ENCODE data around the gene CPB1. TPM values are rescaled to one million over a fixed set of nuclear protein-coding genes. Genes with fewer than 3 reads are reported as not detected.

CPB1 gene
- total and polyA plus RNA-seq, 2 of the 8 experiments (the other 6 are each of a cell fraction or from before 2014, with no cell fraction given) = not detected

GRCh38 chr3:148906667-148907066 lies 79.1 kb downstream of the CPB1 start:
- no peaks in the 10 kb centered on the region for H3K27me3 ChIP-seq (replicated peaks in 1 of 4; ENCODE audit: control insufficient read depth in 3 of 4, extremely low read depth in 1 of 4, insufficient read depth in 3 of 4, low read length in 3 of 4)
- no peak overlapping the region for H4K8ac ChIP-seq (ENCODE audit: extremely low read depth, insufficient read depth, low read length)
- H3K4me2 ChIP-seq (ENCODE audit: insufficient read depth in 1 of 2, low read depth in 2 of 2, low read length in 2 of 2) = no peak overlapping the region
- FAIRE-seq (no peak), DNase-seq (ENCODE audit: low read depth in 1 of 2, low spot score in 2 of 2) (no peak)
- ChIA-PET CTCF (ENCODE audit: partially characterized antibody) (interaction anchor here (0.8 to 1.8 kb wide), 5 partner anchors 18 to 426 kb away, joined by 3 to 6 read pairs (median 3); no protein-coding TSS in a partner anchor), POLR2A (ENCODE audit: partially characterized antibody) (no interaction called here)
- no peak overlapping the region for H3K56ac ChIP-seq (replicated peaks; ENCODE audit: insufficient read length, low read depth, low read length)
- no peak overlapping the region for H4K5ac ChIP-seq (ENCODE audit: insufficient read length, low read depth, low read length)
- no peak overlapping the region for H3K18ac ChIP-seq (ENCODE audit: extremely low read depth, low read length)
- no peaks in the 10 kb centered on the region for H3K79me2 ChIP-seq (ENCODE audit: control insufficient read depth in 1 of 2, insufficient read depth in 2 of 2, low read length in 2 of 2)
- no peak overlapping the region for H2BK5ac ChIP-seq (ENCODE audit: low read depth, low read length)
- no peak overlapping the region for H3K4ac ChIP-seq (replicated peaks; ENCODE audit: insufficient read length, low read depth, low read length)
- WGBS, 2 experiments (ENCODE audit: extremely low coverage in 1 of 2, insufficient coverage in 1 of 2, insufficient read length in 1 of 2, insufficient replicate concordance in 2 of 2, low coverage in 1 of 2, low lambda C conversion rate in 2 of 2, missing lambda C conversion rate in 1 of 2) = 95% methylated on average over 2 of the region's 2 CpGs; no CpG with 5 or more reads in 1 of the 2 experiments
- H4K20me1 ChIP-seq (replicated peaks in 1 of 2; ENCODE audit: control insufficient read depth in 1 of 2, insufficient read depth in 2 of 2, low read length in 2 of 2) = no peaks in the 10 kb centered on the region
- H3K23me2 ChIP-seq (ENCODE audit: low read depth, low read length) = no peaks in the 10 kb centered on the region
- H3K79me1 ChIP-seq (ENCODE audit: low read depth, low read length) = no peaks in the 10 kb centered on the region
- no peak overlapping the region for H4K91ac ChIP-seq (replicated peaks; ENCODE audit: insufficient read length, low read length)
- no peak overlapping the region for H3K14ac ChIP-seq (ENCODE audit: insufficient read length)
- no peaks in the 10 kb centered on the region for H3K4me1 ChIP-seq (replicated peaks in 1 of 4; ENCODE audit: control insufficient read depth in 3 of 4, insufficient read depth in 4 of 4, low read length in 3 of 4)
- no peak for TF ChIP-seq SIN3A (conservative IDR thresholded peaks at IDR 0.05 in 1 of 2, IDR thresholded peaks at IDR 0.05 in 1 of 2; ENCODE audit: low read depth in 1 of 2, low read length in 2 of 2)
- no peak for TF ChIP-seq BRCA1 (IDR thresholded peaks at IDR 0.05; ENCODE audit: low read depth, low read length)
- no peak for TF ChIP-seq POLR2AphosphoS5 (IDR thresholded peaks at IDR 0.05; ENCODE audit: low read depth, low read length)
- no peak for TF ChIP-seq NRF1 (IDR thresholded peaks at IDR 0.05; ENCODE audit: low read depth, low read length)
- TF ChIP-seq HDAC6 (IDR thresholded peaks at IDR 0.05; ENCODE audit: low read depth, low read length) = no peak
- no peak for TF ChIP-seq CTBP2 (IDR thresholded peaks at IDR 0.05; ENCODE audit: borderline replicate concordance, insufficient read depth, insufficient read length, low read length)
- no peak for TF ChIP-seq GTF2F1 (IDR thresholded peaks at IDR 0.05; ENCODE audit: borderline replicate concordance, low read depth, low read length)
- no peaks in the 10 kb centered on the region for H3K36me3 ChIP-seq (ENCODE audit: control insufficient read depth in 2 of 4, insufficient read depth in 4 of 4, low read length in 3 of 4)
- no peak overlapping the region for H3K23ac ChIP-seq (ENCODE audit: insufficient read length)
- H2AK5ac ChIP-seq (ENCODE audit: low read depth, low read length) = no peak overlapping the region
- H2BK15ac ChIP-seq (ENCODE audit: low read length) = no peak overlapping the region
- H2BK120ac ChIP-seq (replicated peaks; ENCODE audit: low read depth, low read length) = no peak overlapping the region
- no peak overlapping the region for H2AFZ ChIP-seq (ENCODE audit: low read length)
- no peak overlapping the region for H3K4me3 ChIP-seq (ENCODE audit: extremely low read depth in 1 of 4, insufficient read depth in 2 of 4, low read depth in 3 of 4, low read length in 4 of 4)
- no peaks in the 10 kb centered on the region for H3K9me3 ChIP-seq (ENCODE audit: insufficient read depth in 2 of 2, low read depth in 1 of 2, low read length in 1 of 2)
- no peak overlapping the region for H2BK20ac ChIP-seq (ENCODE audit: low read length)
- H3K27ac ChIP-seq (ENCODE audit: low read depth, low read length) = no peak overlapping the region
- no peak overlapping the region for H3K9ac ChIP-seq (replicated peaks in 1 of 4; ENCODE audit: extremely low read depth in 1 of 4, low read depth in 3 of 4, low read length in 3 of 4)
- H2BK12ac ChIP-seq (ENCODE audit: low read depth, low read length) = no peak overlapping the region
